Measurements from ENCODE around the gene SLC9A7. TPM values are rescaled to one million over a fixed set of nuclear protein-coding genes. Genes with fewer than 3 reads are reported as not detected.
A peak's percentile ranks its signal among the peaks of the same experiment; 100 is the strongest.

Gene SLC9A7
- 3.4 and 3.5 TPM in 2 replicates for total RNA-seq (ENCODE audit: low replicate concordance)

DNA sequence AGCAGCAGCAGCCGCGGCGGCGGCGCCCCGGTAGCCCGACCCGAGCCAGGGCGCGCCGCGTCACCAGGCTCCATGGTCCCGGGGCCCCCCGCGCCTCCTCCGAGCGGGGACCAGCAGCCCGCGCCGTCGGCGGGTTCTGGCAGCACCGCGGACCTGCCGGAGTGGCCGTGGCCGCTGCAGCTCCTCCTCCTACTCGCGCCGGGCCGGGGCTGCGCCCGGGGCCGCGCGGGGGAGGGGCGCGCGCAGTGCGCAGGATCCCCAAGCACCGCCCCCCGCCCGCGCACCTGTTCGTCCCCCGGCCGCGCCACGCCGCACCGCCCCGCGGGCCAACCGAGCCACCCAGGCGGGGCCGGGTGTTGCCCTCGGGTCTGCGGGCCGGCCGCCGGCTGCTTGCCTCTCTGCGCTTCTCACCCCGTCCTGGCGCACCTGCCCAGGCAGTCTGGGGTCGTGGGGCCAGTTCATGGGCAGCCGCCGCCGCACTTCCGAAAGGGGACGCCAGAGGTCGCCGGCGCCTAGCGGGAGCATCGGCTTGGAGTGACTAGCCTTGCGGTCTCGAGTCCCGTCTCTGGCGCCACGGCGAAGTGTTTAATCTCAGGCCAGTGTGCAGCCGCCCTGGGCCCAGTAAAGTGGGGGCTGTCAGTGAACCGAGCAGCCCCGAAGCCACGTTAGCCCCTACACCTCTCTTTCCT lies at the start of gene SLC9A7:
Gene SLC9A7, minus strand, starts transcription at position 163 of the 689 bp plus-strand sequence. Its CDS starts 89 bp downstream, at position 74.
- Histone ChIP-seq H3K27ac (no peak within 1 kb of the TSS), H3K27me3 (peaks cover 14% of the 10 kb centered on the region), H3K4me3 (peak within 1 kb of the TSS; percentile 59), H3K4me1 (no peaks in the 10 kb centered on the region), H3K79me2 (ENCODE audit: low read depth) (no peaks in the 10 kb centered on the region), H4K20me1 (ENCODE audit: low read depth) (no peaks in the 10 kb centered on the region), H3F3A (ENCODE audit: low read depth) (no peaks in the 10 kb centered on the region), H3K36me3 (no peaks in the 10 kb centered on the region), H3K9ac (no peak within 1 kb of the TSS), H3K4me2 (peak within 1 kb of the TSS; percentile 78), H2AFZ (replicated peaks) (peak within 1 kb of the TSS; percentile 93), H3K9me3 (ENCODE audit: low read depth) (no peaks in the 10 kb centered on the region)
- Mint-ChIP-seq H3K36me3 (no peaks in the 10 kb centered on the region), H3K4me1 (peaks cover 8% of the 10 kb centered on the region), H3K9me3 (peaks cover 23% of the 10 kb centered on the region), H3K4me3 (peak within 1 kb of the TSS; percentile 93), H3K27me3 (ENCODE audit: insufficient read depth, low read depth) (peaks cover 3% of the 10 kb centered on the region), H3K27ac (peak within 1 kb of the TSS; percentile 36)
- peak; percentile 83 for DNase-seq (ENCODE audit: low spot score)
- TF ChIP-seq, protein P1, sequence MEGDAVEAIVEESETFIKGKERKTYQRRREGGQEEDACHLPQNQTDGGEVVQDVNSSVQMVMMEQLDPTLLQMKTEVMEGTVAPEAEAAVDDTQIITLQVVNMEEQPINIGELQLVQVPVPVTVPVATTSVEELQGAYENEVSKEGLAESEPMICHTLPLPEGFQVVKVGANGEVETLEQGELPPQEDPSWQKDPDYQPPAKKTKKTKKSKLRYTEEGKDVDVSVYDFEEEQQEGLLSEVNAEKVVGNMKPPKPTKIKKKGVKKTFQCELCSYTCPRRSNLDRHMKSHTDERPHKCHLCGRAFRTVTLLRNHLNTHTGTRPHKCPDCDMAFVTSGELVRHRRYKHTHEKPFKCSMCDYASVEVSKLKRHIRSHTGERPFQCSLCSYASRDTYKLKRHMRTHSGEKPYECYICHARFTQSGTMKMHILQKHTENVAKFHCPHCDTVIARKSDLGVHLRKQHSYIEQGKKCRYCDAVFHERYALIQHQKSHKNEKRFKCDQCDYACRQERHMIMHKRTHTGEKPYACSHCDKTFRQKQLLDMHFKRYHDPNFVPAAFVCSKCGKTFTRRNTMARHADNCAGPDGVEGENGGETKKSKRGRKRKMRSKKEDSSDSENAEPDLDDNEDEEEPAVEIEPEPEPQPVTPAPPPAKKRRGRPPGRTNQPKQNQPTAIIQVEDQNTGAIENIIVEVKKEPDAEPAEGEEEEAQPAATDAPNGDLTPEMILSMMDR (IDR thresholded peaks at IDR 0.05) = peak; percentile 70
- TF ChIP-seq EZH2phosphoT487 (IDR thresholded peaks at IDR 0.05) = no peak
- TF ChIP-seq EZH2 (IDR thresholded peaks at IDR 0.05) = no peak

DNA sequence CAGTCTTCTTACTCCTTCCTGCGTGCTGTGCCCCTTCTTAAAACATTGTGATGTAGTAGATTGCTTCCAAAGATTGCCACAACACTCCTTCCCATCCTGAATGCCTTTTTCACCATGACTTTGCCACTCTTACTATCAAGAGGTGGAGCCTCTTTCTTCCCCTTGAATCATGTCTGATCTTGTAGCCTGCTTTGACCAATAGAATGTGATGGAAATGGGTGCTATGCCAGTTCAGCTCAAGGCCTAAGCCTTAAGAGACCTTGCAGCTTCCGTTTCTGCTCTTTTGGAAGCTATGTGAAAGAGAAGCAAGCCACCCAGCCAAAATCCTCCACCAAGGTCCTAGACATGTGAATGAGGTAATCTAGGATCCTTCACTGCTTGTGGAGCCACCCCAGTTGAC lies 46.4 kb upstream of the SLC9A7 start:
- TF ChIP-seq EZH2 (IDR thresholded peaks at IDR 0.05) (no peak), EZH2phosphoT487 (IDR thresholded peaks at IDR 0.05) (no peak)
- TF ChIP-seq, protein P1 (IDR thresholded peaks at IDR 0.05) = no peak
- Mint-ChIP-seq H3K4me1 (no peaks in the 10 kb centered on the region), H3K36me3 (no peaks in the 10 kb centered on the region), H3K27me3 (ENCODE audit: insufficient read depth, low read depth) (peaks cover 12% of the 10 kb centered on the region), H3K27ac (no peak overlapping the region), H3K4me3 (no peak overlapping the region), H3K9me3 (peaks cover 6% of the 10 kb centered on the region)
- DNase-seq (ENCODE audit: low spot score) = no peak
- Histone ChIP-seq H3K9ac (no peak overlapping the region), H3K9me3 (ENCODE audit: low read depth) (peaks cover 8% of the 10 kb centered on the region), H3K27me3 (no peaks in the 10 kb centered on the region), H3K79me2 (ENCODE audit: low read depth) (no peaks in the 10 kb centered on the region), H3K4me3 (no peak overlapping the region), H2AFZ (replicated peaks) (no peak overlapping the region), H3K27ac (no peak overlapping the region), H3K4me1 (no peaks in the 10 kb centered on the region), H3F3A (ENCODE audit: low read depth) (no peaks in the 10 kb centered on the region), H3K36me3 (no peaks in the 10 kb centered on the region), H4K20me1 (ENCODE audit: low read depth) (no peaks in the 10 kb centered on the region), H3K4me2 (no peak overlapping the region)

DNA sequence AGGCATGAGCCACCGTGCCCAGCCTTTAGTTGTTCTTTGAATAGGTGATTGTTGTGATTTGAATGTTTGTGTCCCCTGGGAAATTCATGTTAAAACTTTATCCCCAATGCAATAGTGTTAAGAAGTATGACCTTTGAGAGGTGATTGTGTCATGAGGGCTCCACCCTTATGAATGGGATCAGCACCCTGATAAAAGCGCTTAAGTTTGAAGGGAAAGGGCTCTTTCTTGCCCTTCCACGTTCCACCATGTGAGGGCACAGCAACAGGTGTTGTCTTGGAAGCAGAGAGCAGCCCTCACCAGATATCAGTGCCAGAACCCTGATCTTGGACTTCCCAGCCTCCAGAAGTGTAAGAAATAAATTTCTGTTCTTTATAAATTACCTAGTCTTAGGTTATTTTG lies 44.2 kb upstream of the SLC9A7 start:
- Histone ChIP-seq H3F3A (ENCODE audit: low read depth) (no peaks in the 10 kb centered on the region), H3K4me2 (no peak overlapping the region), H2AFZ (replicated peaks) (no peak overlapping the region), H3K4me3 (no peak overlapping the region), H3K27ac (no peak overlapping the region), H4K20me1 (ENCODE audit: low read depth) (no peaks in the 10 kb centered on the region), H3K27me3 (no peaks in the 10 kb centered on the region), H3K9ac (no peak overlapping the region), H3K9me3 (ENCODE audit: low read depth) (no peaks in the 10 kb centered on the region), H3K36me3 (no peaks in the 10 kb centered on the region), H3K79me2 (ENCODE audit: low read depth) (no peaks in the 10 kb centered on the region), H3K4me1 (no peaks in the 10 kb centered on the region)
- no peak for DNase-seq (ENCODE audit: low spot score)
- no peaks in the 10 kb centered on the region for H3K36me3 Mint-ChIP-seq
- TF ChIP-seq EZH2 (IDR thresholded peaks at IDR 0.05) = no peak
- TF ChIP-seq EZH2phosphoT487 (IDR thresholded peaks at IDR 0.05) = no peak
- TF ChIP-seq, protein P1 (IDR thresholded peaks at IDR 0.05) = no peak
- H3K27ac Mint-ChIP-seq = no peak overlapping the region
- H3K9me3 Mint-ChIP-seq = peaks cover 6% of the 10 kb centered on the region
- H3K4me3 Mint-ChIP-seq = no peak overlapping the region
- H3K27me3 Mint-ChIP-seq (ENCODE audit: insufficient read depth, low read depth) = peaks cover 8% of the 10 kb centered on the region
- no peaks in the 10 kb centered on the region for H3K4me1 Mint-ChIP-seq

All from neural progenitor cell (in vitro differentiated cells).